ELF-1 (cell line): ENCODE data around the gene PAN3.

Experiments
- DNase-seq: peaks from one replicate; pipeline ENCODE4 v3.0.0-alpha.2; 2016; ENCODE audit warnings: low read depth, low spot score

Gene PAN3

DNA sequence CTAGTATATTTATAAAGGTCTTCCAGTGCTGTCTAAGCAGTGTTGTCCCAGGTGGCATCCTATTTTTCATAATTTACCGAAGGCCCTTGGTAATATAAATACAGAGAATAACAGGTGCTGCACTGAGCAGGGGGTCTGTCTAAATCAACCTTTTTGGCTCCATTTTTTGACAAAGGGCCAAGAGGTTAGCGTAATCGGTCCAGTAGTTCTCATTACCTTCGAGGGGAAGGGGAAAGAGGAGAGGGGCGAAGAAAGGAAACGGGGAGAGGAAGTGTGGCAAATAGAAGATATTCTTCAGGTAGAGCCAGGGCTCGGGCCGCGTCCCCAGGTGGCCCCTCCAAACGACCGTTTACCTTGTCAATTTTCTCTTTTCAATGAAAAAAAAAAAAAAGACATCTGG is 749 bp upstream of the PAN3 start:
- DNase-seq: no peak

DNA sequence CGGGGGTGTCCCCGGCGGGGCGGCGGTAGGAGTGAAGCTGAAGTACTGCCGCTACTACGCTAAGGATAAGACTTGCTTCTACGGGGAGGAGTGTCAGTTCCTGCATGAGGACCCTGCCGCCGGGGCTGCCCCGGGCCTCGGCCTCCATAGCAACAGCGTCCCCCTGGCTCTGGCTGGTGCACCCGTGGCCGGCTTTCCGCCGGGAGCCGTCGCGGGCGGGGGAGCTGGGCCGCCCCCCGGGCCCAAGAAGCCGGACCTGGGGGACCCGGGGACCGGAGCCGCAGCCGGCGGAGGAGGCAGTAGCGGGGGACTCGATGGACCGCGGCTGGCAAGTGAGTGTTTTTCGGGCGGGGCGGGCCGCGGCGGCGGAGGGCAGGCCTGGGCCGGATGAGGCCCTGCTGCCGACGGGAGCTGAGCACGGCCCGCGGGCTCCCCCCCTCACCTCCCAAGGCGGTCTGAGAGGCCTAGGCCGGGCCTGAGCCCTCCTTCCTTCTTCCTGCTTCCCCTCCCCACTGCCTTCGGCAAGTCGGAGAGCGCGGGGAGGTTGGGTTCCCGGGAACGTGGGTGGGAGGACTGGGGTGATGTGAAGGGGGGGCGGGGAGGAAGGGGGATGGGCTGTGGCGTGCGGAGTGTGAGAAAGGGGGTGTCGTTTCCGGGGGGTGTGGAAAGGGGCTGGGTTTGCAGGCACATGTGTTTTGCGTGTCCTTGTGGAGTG is 568 bp downstream of the PAN3 start:
- DNase-seq: peak; percentile 88

DNA sequence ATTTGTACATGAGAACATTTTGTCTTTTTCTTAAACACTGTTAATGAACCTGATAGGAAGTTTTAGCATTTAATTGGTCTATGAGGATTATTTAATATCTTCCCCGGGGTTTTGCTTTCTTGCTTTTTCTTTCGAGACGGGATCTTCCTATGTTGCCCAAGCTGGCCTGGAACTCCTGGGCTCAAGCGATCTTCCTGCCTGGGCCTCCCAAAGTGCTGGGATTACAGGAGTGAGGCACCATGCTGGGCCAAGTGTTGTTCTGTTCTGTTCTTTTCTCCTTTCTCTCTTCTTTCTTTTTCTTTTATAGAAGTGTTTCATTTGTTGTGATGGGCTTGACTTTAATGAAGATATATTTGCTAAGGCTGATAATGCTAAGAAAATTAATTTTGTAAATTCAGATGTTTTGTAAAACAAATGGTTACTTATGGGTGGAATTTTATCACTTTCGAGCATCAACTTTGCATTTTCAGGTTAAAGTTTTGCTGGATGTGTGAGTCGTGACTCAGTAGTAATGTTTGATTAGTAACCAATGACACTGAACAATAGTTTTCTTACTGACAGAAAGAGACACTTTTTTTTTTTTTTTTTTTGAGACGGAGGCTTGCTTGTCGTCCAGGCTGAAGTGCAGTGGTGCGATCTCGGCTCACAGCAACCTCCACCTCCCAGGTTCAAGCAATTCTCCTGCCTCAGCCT is 2.2 kb downstream of the PAN3 start:
- peak; percentile 36 for DNase-seq

DNA sequence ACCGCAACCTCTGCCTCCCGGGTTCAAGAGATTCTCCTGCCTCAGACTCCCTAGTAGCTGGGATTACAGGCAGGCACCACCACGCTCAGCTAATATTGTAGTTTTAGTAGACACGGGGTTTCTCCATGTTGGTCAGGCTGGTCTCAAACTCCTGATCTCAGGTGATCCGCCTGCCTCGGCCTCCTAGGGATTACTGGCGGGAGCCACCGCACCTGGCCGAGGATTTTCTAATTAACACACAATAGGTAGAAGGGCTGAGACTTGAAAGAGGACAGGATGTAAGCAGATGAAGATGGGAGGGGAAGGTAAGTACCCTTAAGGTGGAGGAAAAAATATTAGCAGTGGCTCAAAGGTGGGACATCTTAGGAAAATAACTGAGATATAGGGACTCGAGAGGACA is 3.2 kb downstream of the PAN3 start:
- DNase-seq: peak; percentile 55

DNA sequence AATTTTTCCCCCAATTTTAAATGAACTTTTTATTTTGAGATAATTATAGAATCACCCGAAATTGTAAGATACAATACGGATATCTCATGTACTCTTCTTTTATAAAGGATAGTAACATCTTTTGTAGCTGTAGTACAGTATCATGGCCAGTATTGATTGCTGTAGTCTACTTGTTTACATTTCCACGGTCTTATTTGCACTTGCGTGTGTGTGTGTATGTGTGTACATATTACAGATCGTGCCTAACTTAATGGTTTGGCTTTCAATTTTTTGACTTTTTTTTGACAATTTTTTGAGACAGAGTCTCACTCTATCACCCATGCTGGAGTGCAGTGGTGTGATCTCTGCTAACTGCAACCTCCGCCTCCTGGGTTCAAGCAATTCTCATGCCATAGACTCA is 6.7 kb downstream of the PAN3 start:
- no peak for DNase-seq

DNA sequence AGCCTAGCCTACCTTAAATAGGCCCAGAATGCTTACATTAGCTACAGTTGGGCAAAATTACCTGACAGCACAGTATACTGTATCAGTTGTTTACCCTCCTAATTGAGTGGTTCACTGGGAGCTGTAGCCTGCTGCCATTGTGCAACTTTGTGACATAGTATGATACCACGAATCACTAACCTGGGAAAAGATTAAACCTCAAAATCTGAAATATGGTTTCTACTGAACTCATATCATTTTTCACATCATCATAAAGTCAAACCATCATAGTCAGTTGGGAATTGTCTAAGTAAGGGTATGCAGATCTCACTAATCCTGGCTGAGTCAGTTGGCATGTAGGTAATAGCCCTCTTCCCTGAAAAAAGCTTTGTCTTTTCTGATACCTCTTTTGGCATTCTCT is 9.2 kb downstream of the PAN3 start:
- DNase-seq: no peak

DNA sequence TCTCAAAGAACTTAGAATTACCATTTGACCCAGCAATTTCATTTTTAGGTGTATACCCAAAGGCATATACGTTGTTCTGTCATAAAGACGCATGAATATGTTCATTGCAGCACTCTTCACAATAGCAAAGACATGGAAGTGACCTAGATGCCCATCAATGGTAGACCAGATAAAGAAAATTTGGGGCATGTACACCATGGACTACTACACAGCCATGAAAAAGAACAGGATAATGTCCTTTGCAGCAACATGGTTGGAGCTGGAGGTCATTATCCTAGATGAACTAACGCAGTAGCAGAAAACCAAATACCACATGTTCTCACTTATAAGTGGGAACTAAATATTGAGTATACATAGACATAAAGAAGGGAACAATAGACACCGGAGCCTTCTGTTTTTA is 20.7 kb downstream of the PAN3 start:
- DNase-seq: no peak

DNA sequence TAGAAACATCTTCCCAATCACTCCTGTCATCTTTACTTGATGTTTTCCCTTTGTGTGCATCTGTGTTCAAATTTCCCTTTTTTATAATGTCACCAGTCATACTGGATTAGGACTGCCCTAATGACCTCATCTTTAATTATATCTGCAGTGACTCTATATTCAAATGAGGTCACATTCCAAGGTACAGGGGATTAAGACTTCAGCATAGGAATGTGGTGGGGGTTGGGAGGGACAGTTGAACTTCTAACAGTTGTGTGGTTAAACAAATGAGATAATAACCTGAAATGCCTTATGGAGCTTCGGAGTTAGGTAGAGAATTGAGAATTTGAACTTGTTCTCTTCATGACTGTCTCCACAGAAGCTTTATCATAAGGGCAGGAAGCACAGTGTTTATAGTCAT is 23.0 kb downstream of the PAN3 start:
- peak; percentile 35 for DNase-seq

DNA sequence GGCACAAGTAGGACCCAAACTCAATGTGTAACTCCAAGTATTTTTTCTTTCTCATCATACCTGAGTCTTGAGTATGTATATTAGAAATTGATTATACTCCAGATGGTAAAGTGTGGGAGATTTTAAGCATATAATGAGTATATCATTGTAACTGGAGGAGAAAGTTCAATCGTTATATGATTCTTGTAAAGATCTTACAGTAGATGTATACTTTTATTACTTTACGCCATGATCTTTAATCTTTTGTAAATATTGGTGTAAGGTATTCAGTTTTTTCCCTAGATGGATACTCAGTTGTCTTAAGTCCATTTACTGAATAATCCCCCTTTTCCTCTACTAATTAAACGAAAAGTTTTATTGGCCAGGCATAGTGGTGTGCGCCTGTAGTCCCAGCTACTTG is 25.2 kb downstream of the PAN3 start:
- DNase-seq: no peak

DNA sequence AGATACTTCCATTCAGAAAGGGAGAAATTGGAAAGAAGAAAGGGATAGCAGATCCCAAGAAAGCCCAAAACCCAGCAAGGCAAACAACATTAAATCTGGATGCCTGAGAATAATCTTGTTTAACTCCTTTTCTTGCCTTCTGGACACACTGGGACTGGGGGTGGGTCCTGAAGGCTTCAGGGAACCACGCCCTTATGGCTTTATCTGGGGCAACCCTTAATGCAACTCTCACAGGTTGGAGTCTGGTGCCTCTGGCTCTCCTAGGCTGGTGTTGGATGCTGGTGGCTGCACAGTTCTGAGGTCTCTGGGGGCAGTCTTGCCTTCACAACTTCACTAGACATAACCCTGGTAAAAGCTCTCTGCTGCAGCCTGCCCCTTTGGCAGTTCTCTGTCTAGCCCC is 27.9 kb downstream of the PAN3 start:
- peak; percentile 32 for DNase-seq

DNA sequence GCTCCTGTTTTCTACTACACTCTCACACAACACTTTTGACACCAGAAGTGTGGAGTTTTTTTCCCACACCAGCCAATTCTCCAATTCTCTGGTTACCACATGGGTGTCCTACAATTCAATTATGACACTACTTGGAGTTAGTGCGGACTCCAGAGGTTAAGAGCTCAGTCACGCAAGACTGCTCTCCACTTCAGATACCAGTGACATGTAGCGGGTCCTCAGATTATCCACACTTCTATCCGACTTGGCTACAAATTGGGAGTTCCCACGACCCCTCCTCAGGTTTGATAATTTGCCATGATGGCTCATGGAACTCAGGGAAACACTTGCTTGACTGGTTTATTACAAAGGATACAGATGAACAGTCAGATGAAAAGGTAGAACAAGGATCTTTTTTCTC is 32.9 kb downstream of the PAN3 start:
- DNase-seq: no peak

DNA sequence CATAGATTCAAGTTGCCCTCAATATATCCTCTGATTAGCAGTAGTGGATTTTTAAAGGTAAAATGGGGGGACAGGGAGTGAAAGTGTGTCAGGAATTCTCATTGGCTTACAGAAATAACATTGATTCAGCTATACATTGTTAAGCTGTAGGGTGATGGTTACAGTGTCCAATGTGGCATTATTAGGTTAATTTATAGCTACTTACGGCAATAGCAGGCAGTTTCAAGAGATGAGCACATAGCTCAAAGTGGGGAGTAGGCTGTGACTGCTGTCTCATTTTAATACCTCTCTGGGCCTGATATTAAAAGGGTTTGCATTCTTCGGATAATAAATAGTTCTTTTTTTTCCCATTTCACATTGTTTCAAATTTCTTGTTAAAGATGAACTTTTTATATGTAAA is 34.6 kb downstream of the PAN3 start:
- no peak for DNase-seq

DNA sequence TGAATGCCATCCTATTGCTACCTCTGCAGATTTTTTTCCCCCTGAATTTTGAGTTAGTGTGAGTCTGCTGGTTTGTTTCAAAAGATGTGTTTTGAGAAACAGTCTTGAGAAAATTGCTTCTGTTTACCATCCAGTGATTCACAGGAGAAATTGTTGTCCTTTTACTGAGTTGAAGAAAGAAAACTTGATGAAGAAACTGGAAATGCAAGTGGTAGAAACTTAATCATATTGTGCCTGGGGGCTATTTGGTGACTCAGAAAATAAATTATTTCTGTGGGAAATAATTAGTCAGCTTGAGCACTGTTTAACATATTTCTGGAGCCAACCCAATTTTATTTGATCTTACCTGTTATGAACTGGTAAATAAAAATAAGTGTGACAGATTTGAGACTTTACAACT is 35.4 kb downstream of the PAN3 start:
- DNase-seq: no peak

DNA sequence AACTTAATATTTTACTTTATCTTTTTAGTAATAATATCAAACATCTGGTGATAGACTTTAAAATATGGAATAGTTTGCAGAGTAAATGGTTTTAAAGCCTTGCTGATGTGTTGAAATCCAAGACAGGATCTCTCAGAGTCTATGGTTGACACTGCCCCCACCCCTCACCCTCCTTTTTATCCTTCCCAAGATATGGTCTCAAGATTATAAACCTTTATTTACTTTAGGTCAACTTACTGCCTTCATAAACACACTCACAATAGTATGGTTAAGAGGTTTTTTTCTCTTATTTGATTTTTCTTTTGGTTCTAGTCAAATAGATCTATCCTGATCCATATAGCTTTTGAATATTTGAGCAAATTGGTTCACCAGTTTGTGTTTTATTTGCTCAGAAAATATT is 39.0 kb downstream of the PAN3 start:
- no peak for DNase-seq

DNA sequence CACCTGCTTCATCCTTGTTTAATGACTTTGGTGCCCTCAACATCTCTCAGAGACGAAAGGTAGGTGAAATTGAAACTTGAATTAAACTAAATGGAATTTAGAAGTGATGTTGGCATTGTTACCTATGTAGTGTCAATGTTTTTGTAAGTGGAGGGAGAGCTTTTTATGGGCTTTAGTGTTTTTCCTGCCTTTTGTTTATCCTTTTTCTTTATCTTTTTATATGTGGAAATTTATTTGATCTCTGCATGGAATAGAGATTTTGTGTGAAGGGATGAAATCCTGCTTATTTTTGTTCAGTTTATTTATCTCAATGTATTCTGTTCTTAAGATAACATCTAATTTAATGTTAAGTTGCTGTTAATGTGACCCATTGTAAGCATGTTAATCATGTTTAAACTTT is 39.5 kb downstream of the PAN3 start:
- DNase-seq: no peak

DNA sequence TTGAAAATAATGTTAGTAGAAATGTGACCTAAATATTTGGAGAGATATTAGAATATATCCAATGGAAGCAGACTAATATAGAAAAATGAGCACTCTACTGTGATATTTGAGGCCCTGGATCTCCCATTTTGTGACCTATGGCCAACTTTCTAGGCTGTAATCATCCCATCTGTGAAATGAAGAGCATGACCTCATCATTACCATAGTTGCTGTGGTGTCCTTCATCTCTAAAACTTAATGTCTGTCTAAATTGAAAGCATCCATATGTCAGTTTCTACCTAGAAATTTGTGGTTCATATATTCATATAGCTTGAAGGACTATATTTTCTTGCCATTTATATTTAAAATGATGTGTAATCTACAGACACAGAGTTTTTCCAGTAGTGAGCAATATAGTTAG is 41.6 kb downstream of the PAN3 start:
- DNase-seq: no peak

DNA sequence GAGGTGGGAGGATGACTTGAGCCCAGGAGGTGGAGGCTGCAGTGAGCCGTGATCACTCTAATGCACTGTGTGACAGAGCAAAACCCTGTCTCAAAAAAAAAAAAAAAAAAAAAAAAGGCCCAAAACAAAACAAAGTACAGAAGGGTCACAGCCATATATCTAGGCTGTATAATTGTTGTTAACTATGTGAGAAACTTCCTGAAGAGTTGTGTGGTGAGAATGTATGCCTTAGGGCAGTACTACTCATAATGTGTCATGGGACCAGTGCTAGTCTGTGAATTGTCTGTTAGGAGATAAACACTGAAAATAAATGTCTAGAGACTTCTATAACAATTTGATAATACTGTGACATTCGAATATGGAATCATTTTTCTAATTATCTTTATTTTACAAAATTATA is 43.1 kb downstream of the PAN3 start:
- peak; percentile 14 for DNase-seq

DNA sequence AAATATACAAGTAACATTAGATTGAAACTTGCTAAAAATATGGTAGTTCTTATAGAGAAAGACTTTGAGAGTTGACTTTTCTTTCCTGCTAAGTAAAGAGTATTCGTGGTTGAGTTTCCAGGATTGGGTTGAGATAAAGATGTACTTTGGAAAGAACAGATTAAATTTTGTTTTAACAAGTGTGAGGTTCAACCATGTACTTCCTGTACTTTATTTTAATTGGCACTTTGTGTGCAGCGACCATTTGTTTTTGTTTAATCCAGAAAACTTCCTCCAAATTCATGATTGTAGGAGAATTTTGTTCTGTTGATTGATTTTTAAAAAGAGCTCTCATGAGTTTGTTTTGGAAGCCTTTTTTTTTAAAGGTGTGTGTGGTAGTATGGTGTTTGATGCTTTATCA is 46.9 kb downstream of the PAN3 start:
- DNase-seq: no peak

DNA sequence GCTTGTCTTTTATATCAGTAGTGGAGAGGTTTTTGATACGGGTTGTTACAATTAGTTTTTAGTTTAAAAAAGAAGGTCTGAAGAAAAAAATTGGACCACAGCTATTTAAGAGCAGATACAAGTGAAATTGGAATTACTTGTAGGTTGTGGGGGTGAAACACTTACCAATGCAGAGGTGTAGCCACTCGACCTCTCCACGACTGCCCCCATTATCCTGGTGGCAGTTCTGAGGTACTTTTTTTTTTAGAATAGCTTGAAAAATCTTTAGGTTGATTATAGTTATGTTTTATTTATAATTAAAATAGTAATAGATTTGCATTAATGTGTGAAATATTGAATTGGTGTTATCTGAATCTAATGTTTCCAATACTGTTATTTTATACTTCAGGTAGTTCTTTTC is 60.7 kb downstream of the PAN3 start:
- no peak for DNase-seq

DNA sequence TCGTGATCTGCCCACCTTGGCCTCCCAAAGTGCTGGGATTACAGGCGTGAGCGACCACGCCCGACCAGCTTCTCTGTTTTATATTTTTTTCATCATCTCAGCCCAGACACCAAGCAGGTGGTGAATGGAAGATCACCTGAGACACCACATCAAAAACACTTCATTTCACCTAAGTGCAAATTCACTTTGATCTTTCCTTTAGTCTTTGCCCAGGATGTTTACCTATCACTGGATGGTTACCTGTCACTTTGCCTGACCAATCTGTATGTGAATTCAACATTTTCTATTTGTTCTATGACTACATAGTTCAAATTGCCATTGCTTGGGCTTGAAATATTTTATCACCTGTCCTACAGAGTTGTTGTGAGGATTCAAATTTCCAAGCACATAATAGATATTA is 65.7 kb downstream of the PAN3 start:
- no peak for DNase-seq

DNA sequence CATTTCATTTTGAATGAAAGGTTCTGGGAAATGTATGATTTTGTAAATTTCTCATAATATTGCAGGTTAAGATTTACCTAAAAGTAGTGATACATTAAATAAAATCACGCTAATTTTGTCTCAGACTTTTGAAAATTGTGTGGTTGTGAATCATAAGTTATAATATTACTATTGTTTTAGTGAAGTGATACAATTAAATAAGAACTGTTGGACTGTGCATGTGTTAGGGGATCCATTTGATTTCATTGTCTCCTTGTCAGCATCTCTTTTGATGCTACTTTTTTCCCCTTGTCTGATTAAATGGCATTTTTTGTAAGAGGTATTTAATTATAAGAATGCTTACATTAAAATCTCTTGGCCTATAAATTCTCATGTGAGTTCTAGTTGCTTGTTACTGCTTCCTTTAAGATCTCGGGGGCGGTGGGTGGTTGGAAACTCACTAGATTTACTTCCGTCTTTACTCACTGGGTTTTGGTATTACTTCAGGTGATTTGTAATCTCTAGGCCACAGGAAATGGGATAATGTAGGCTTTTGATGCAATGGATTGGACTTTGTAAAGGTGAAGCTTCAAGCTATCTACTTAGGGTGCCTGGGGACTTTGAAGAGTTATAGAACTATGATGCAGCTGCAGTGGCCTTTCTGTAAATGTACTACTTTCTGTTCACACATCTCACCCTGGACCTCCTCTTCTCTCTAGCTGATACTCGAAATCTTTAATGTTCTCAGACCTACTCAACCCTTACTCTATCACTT is 66.5 kb downstream of the PAN3 start:
- no peak for DNase-seq

DNA sequence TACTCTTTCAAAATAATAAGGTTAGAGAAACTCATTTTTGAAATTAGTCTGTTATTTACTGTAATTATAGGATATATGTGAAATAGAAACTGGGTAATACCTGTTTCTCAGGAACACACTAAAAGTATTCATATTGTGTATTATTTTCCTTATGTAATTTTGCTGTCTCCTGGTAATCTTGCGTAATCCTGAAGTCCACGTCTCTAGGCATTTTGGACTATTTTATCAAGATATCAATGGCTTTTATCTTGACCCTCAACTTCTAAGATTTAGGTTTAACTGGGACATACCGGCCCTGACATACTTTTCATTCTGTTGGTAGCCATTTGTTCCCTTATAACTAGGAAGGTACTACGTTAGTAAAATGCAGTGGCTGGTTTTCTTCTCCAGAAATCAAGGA is 80.3 kb downstream of the PAN3 start:
- DNase-seq: no peak
